Pancreas (tissue), 10 donors: ENCODE results near the gene PIK3AP1. TPM values are rescaled to one million over a fixed set of nuclear protein-coding genes. Genes with fewer than 3 reads are reported as not detected.

Experiments used
- ATAC-seq, 4 donors: fragments of 200-7000 bp; cut with Tn5 transposase; one replicate each; pipeline versions ENCODE4 v1.8.0 to v1.9.1; 2020; ENCODE audit warnings: mild to moderate bottlenecking in 4 of 4, moderate library complexity in 4 of 4
- DNase-seq, 6 donors: peaks; one replicate each; pipeline ENCODE4 v3.0.0-alpha.2; 2020
- FAIRE-seq: peaks from 2 replicates; lab custom pipeline; 2012; peaks lifted over from hg19 to GRCh38; lab: Jason Lieb, UNC
- H3K27ac ChIP-seq, 4 donors: fragments of 200-600 bp; sonication (generic); 1 replicate in 3 of 4; 2 replicates in 1 of 4; pipeline versions ENCODE4 v1.5.0 to v1.8.0; 2020
- H3K27me3 ChIP-seq, 4 donors: fragments of 200-600 bp; one replicate each; pipeline ENCODE4 v1.8.0; 2021
- H3K36me3 ChIP-seq, 3 donors: fragments of 200-600 bp; sonication (generic) in 1 of 3; one replicate each; pipeline versions ENCODE4 v1.5.0 to v1.8.0; 2020 to 2021
- H3K4me1 ChIP-seq, 3 donors: fragments of 200-600 bp; one replicate each; pipeline ENCODE4 v1.8.0; 2021
- H3K4me3 ChIP-seq, 4 donors: fragments of 200-600 bp; sonication (generic) in 2 of 4; one replicate each; pipeline versions ENCODE4 v1.5.0 to v1.8.0; 2020 to 2021
- H3K9me3 ChIP-seq, 4 donors: fragments of 200-600 bp; one replicate each; pipeline ENCODE4 v1.8.0; 2021
- CTCF ChIP-seq, 4 donors: fragments of 200-600 bp; sonication (generic) in 3 of 4; IDR thresholded peaks; one replicate each; pipeline versions ENCODE4 v1.5.0 to v1.8.0; 2021; ENCODE audit warnings: antibody characterized with exemption in 4 of 4
- WGBS, 2 donors: extraction: QIAGEN DNeasy Blood & Tissue Kit; methylation state at CpG; one replicate each; pipeline ENCODE4 v1.1.7; 2013; 5-methylcytosine and 5-hydroxymethylcytosine counted together
- intact Hi-C, 3 donors: fragments of 100-400 bp; cut with DNase I; formaldehyde crosslinking; loops; one replicate each; pipeline versions ENCODE4 v1.11.1 to v1.14.2; 2022
- polyA plus RNA-seq, 2 donors: library from polyadenylated mRNA; stranded (reverse); fragments of 200-250 nt; gene quantifications; one replicate each; pipeline ENCODE4 v1.2.3, GENCODE V29; 2013
- total RNA-seq, 6 donors: library from RNA; stranded (reverse); fragmentation: NEBNext Ultra II Directional in 4 of 6; extraction: Animal tissue kit (Norgen Biotek cat#: 25700) in 4 of 6; gene quantifications; one replicate each; pipeline versions ENCODE4 v1.2.1 to v1.2.4, GENCODE V29; 2021 to 2023
- donor health status: healthy with polysubstance abuse.
- donor health status: DM: no; HTN: no; CAD: no; lungs with moderate emphysema.
- donor health status: DM: no; HTN: no; CAD: no.
- donor health status: control.
- donor health status: control.
- donor health status: Bipolar disorder and iron deficiency.
- donor health status: DM: yes; HTN: yes; CAD: no.
- donor health status: DM: no; HTN: no; CAD: no.
- donor health status: DM: no; HTN: no; CAD: no.
- donor health status: DM: yes; HTN: yes; CAD: no.

PIK3AP1 gene
- total and polyA plus RNA-seq, 8 donors, result 15.0 to 71.0 (median 28.2) TPM

- no peak for DNase-seq
- H3K4me1 ChIP-seq, result peaks cover 0 to 6% (median 0%) of the 10 kb centered on the region in 3 donors
- no peaks in the 10 kb centered on the region for H3K9me3 ChIP-seq
- no peak overlapping the region for H3K4me3 ChIP-seq
- WGBS, 2 donors, result 96 to 100% methylated on average over 4 of the region's 4 CpGs
- no peak for ATAC-seq
- intact Hi-C loops, result no loop called here
- no peak for FAIRE-seq
- no peak for TF ChIP-seq CTCF (IDR thresholded peaks at IDR 0.05)
- H3K27me3 ChIP-seq, result no peaks in the 10 kb centered on the region
- H3K27ac ChIP-seq, result no peak overlapping the region
- H3K36me3 ChIP-seq, result peaks cover 0 to 9% (median 0%) of the 10 kb centered on the region in 3 donors
Observed at GRCh38 chr10:96595741-96596140, 124.6 kb downstream of the PIK3AP1 start.

GRCh38 chr10:96591946-96592345 lies 128.4 kb downstream of the PIK3AP1 start:
- Histone ChIP-seq H3K36me3 (peaks cover 0 to 9% (median 0%) of the 10 kb centered on the region in 3 donors), H3K4me1 (peaks cover 14 to 16% (median 15%) of the 10 kb centered on the region in 3 donors), H3K27ac (no peak overlapping the region), H3K27me3 (no peaks in the 10 kb centered on the region), H3K4me3 (no peak overlapping the region), H3K9me3 (no peaks in the 10 kb centered on the region)
- intact Hi-C loops, result no loop called here
- TF ChIP-seq CTCF (IDR thresholded peaks at IDR 0.05), result no peak
- no peak for FAIRE-seq
- ATAC-seq, result no peak
- DNase-seq, result no peak
- whole genome bisulfite sequencing, 2 donors, result 80 to 82% methylated on average over 1 of the region's 1 CpG

GRCh38 chr10:96588616-96589419 lies 131.5 kb downstream of the PIK3AP1 start:
- intact Hi-C loops, result no loop called here
- no peaks in the 10 kb centered on the region for H3K9me3 ChIP-seq
- peaks cover 0 to 6% (median 0%) of the 10 kb centered on the region in 3 donors for H3K36me3 ChIP-seq
- no peaks in the 10 kb centered on the region for H3K27me3 ChIP-seq
- no peak for DNase-seq
- no peak for ATAC-seq
- no peak overlapping the region for H3K27ac ChIP-seq
- FAIRE-seq, result no peak
- H3K4me3 ChIP-seq, result no peak overlapping the region
- 37 to 42% methylated on average over 5 of the region's 5 CpGs for WGBS, 2 donors
- no peak for TF ChIP-seq CTCF (IDR thresholded peaks at IDR 0.05)
- peaks cover 15 to 32% (median 24%) of the 10 kb centered on the region in 3 donors for H3K4me1 ChIP-seq

- no peak for TF ChIP-seq CTCF (IDR thresholded peaks at IDR 0.05)
- no peak for FAIRE-seq
- Histone ChIP-seq H3K36me3 (peaks cover 0 to 2% (median 0%) of the 10 kb centered on the region in 3 donors), H3K4me3 (peak overlapping the region in 2 of 4 donors; percentile 92 to 95), H3K27ac (peak overlapping the region; percentile 96 to 98 (median 98)), H3K4me1 (peaks cover 15 to 32% (median 31%) of the 10 kb centered on the region in 3 donors), H3K27me3 (no peaks in the 10 kb centered on the region), H3K9me3 (no peaks in the 10 kb centered on the region)
- DNase-seq, result no peak
- intact Hi-C loops, result no loop called here
- peak in 3 of 4 donors; percentile 8 to 20 (median 9) for ATAC-seq
- 3% methylated on average over 4 of the region's 4 CpGs for WGBS, 2 donors
Observed at GRCh38 chr10:96588060-96588554, 132.2 kb downstream of the PIK3AP1 start.
